ENCODE results near the gene ENAM. TPM values are rescaled to one million over a fixed set of nuclear protein-coding genes. Genes with fewer than 3 reads are reported as not detected.

Gene ENAM
- not detected for total RNA-seq
- long read RNA-seq = 0 reads

GRCh38 chr4:70628444-70628843, at the start of gene ENAM:
TSS of gene ENAM (plus strand) at chr4:70628744. CDS start at chr4:70629501, 757 bp downstream.
- no peak for DNase-seq (ENCODE audit: low spot score)

GRCh38 chr4:70581980-70582379, 46.6 kb upstream of the ENAM start:
- DNase-seq (ENCODE audit: low spot score) = no peak

- no peak for DNase-seq (ENCODE audit: low spot score)
Observed at GRCh38 chr4:70583952-70584834, 44.4 kb upstream of the ENAM start.

- no peak for DNase-seq (ENCODE audit: low spot score)
Observed at GRCh38 chr4:70586841-70587240, 41.7 kb upstream of the ENAM start.

- no peak for DNase-seq (ENCODE audit: low spot score)
Observed at GRCh38 chr4:70589785-70590184, 38.8 kb upstream of the ENAM start.

GRCh38 chr4:70591955-70592582, 36.5 kb upstream of the ENAM start, which contains the start of gene AMBN:
TSS of gene AMBN (plus strand) at chr4:70592256. CDS start at chr4:70592359, 103 bp downstream.
- DNase-seq (ENCODE audit: low spot score) = no peak

- no peak for DNase-seq (ENCODE audit: low spot score)
Observed at GRCh38 chr4:70594196-70594595, 34.3 kb upstream of the ENAM start.

- no peak for DNase-seq (ENCODE audit: low spot score)
Observed at GRCh38 chr4:70600305-70600704, 28.2 kb upstream of the ENAM start.

- no peak for DNase-seq (ENCODE audit: low spot score)
Observed at GRCh38 chr4:70600977-70601376, 27.6 kb upstream of the ENAM start.

GRCh38 chr4:70601422-70602039, 27.0 kb upstream of the ENAM start:
- no peak for DNase-seq (ENCODE audit: low spot score)

GRCh38 chr4:70603856-70604255, 24.7 kb upstream of the ENAM start:
- DNase-seq (ENCODE audit: low spot score) = no peak

GRCh38 chr4:70606459-70606858, 22.1 kb upstream of the ENAM start:
- no peak for DNase-seq (ENCODE audit: low spot score)

- DNase-seq (ENCODE audit: low spot score) = no peak
Observed at GRCh38 chr4:70607334-70607853, 21.1 kb upstream of the ENAM start.

GRCh38 chr4:70608324-70608723, 20.2 kb upstream of the ENAM start:
- no peak for DNase-seq (ENCODE audit: low spot score)

GRCh38 chr4:70613306-70614183, 15.0 kb upstream of the ENAM start:
- DNase-seq (ENCODE audit: low spot score) = no peak

- no peak for DNase-seq (ENCODE audit: low spot score)
Observed at GRCh38 chr4:70614184-70614555, 14.4 kb upstream of the ENAM start.

- no peak for DNase-seq (ENCODE audit: low spot score)
Observed at GRCh38 chr4:70619288-70619687, 9.3 kb upstream of the ENAM start.

- DNase-seq (ENCODE audit: low spot score) = no peak
Observed at GRCh38 chr4:70619778-70620177, 8.8 kb upstream of the ENAM start.

- no peak for DNase-seq (ENCODE audit: low spot score)
Observed at GRCh38 chr4:70623323-70623722, 5.2 kb upstream of the ENAM start.

- DNase-seq (ENCODE audit: low spot score) = no peak
Observed at GRCh38 chr4:70624226-70624793, 4.2 kb upstream of the ENAM start.

GRCh38 chr4:70627620-70628019, 924 bp upstream of the ENAM start:
- no peak for DNase-seq (ENCODE audit: low spot score)

Data from mesenteric fat pad (tissue), 1 donor.